Ovary (tissue), 3 donors: ENCODE results near the gene KDM4C.

Experiments used
- EP300 ChIP-seq: sonication (generic); formaldehyde crosslinking; IDR thresholded peaks from one replicate; pipeline ENCODE4 v1.6.1; 2017; ENCODE audit warnings: antibody characterized with exemption
- POLR2A ChIP-seq: fragments of 450-650 bp; IDR thresholded peaks from one replicate; pipeline ENCODE4 v1.6.1; 2017; ENCODE audit warnings: antibody characterized with exemption, mild to moderate bottlenecking, moderate library complexity
- TF ChIP-seq, protein P1 (sequence below), 3 donors: fragments of 450-650 bp in 2 of 3; fragments of 200-600 bp in 1 of 3; IDR thresholded peaks; one replicate each; pipeline versions ENCODE4 v1.5.1 to v1.8.0; 2016 to 2022; ENCODE audit warnings: antibody characterized with exemption in 3 of 3, mild to moderate bottlenecking in 1 of 3
- donor health status: DM: no; HTN: no; CAD: no.

DNA sequence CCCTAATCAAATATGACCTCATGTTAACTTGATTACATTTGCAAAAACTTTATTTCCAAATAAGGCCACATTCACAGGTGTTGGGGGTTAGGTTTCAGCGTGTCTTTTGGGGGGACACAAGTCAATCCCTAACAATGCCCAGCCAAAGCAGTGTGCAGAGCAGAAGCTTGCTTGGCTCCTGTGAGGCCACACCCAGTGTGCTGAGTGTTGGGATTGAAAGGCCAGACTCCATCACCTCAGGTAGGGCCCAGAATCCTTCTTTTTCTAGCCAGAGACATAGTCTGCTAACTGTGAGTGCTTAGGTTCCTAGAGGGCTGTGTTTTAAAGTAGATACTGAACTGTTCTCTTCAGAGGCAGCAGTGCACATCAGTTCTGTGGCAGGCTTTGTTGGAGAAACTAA, 27.9 kb downstream of the KDM4C start:
- TF ChIP-seq, protein P1, sequence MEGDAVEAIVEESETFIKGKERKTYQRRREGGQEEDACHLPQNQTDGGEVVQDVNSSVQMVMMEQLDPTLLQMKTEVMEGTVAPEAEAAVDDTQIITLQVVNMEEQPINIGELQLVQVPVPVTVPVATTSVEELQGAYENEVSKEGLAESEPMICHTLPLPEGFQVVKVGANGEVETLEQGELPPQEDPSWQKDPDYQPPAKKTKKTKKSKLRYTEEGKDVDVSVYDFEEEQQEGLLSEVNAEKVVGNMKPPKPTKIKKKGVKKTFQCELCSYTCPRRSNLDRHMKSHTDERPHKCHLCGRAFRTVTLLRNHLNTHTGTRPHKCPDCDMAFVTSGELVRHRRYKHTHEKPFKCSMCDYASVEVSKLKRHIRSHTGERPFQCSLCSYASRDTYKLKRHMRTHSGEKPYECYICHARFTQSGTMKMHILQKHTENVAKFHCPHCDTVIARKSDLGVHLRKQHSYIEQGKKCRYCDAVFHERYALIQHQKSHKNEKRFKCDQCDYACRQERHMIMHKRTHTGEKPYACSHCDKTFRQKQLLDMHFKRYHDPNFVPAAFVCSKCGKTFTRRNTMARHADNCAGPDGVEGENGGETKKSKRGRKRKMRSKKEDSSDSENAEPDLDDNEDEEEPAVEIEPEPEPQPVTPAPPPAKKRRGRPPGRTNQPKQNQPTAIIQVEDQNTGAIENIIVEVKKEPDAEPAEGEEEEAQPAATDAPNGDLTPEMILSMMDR (IDR thresholded peaks at IDR 0.05): no peak
- TF ChIP-seq POLR2A: no peak
- TF ChIP-seq EP300: no peak
